HepG2 (cell line): Measurements from ENCODE around the gene R3HDM1. TPM values are rescaled to one million over a fixed set of nuclear protein-coding genes. Genes with fewer than 3 reads are reported as not detected.

Experiments used
- CEBPG ChIP-seq: IDR thresholded peaks from 2 replicates; pipeline ENCODE4 v1.6.1; 2016
- CTCF ChIP-seq: sonication (generic); formaldehyde crosslinking; IDR thresholded peaks from 2 replicates; pipeline ENCODE4 v1.5.0; 2020; ENCODE audit warnings: mild to moderate bottlenecking, missing genetic modification reagents, moderate library complexity
- EHMT2 ChIP-seq: fragments of 200-600 bp; sonication (generic); IDR thresholded peaks from 2 replicates; pipeline ENCODE4 v1.7.0; 2017; ENCODE audit warnings: antibody characterized with exemption, low read depth, low read length, borderline replicate concordance
- FOSL2 ChIP-seq: sonication (generic); formaldehyde crosslinking; IDR thresholded peaks from 2 replicates; pipeline ENCODE4 v1.4.0; 2020; ENCODE audit warnings: missing genetic modification reagents
- NCOA2 ChIP-seq: sonication (generic); formaldehyde crosslinking; IDR thresholded peaks from 2 replicates; pipeline ENCODE4 v1.8.0; 2022; ENCODE audit warnings: inconsistent platforms
- NFKBIZ ChIP-seq: IDR thresholded peaks from 2 replicates; pipeline ENCODE4 v1.6.1; 2018; ENCODE audit warnings: missing genetic modification reagents, missing compliant biosample characterization
- PATZ1 ChIP-seq: sonication (generic); formaldehyde crosslinking; IDR thresholded peaks from 2 replicates; pipeline ENCODE4 v1.4.0; 2020; ENCODE audit warnings: missing genetic modification reagents
- PHF20 ChIP-seq: sonication (generic); formaldehyde crosslinking; IDR thresholded peaks from 2 replicates; pipeline ENCODE4 v1.5.0; 2020; ENCODE audit warnings: mild to moderate bottlenecking, missing genetic modification reagents
- PRDM4 ChIP-seq: sonication (generic); formaldehyde crosslinking; IDR thresholded peaks from 2 replicates; pipeline ENCODE4 v1.9.0; 2021; ENCODE audit warnings: missing genetic modification reagents, borderline replicate concordance
- RAD21 ChIP-seq: fragments of 450-650 bp; formaldehyde crosslinking; IDR thresholded peaks from 2 replicates; pipeline ENCODE4 v1.5.0; 2020; ENCODE audit warnings: mild to moderate bottlenecking
- SAP130 ChIP-seq: IDR thresholded peaks from 2 replicates; pipeline ENCODE4 v1.6.1; 2016; ENCODE audit warnings: low read depth
- ZMYM4 ChIP-seq: sonication (generic); formaldehyde crosslinking; IDR thresholded peaks from 2 replicates; pipeline ENCODE4 v1.8.1; 2023; ENCODE audit warnings: mild to moderate bottlenecking, missing genetic modification reagents
- ZNF280D ChIP-seq: sonication (generic); formaldehyde crosslinking; IDR thresholded peaks from 2 replicates; pipeline ENCODE4 v1.5.1; 2020; ENCODE audit warnings: mild to moderate bottlenecking, missing genetic modification reagents
- polyA plus RNA-seq, 8 experiments: library from polyadenylated mRNA; depleted of rRNA in 3 of 8; stranded (reverse) in 7 of 8; unstranded in 1 of 8; fragments of >200 nt; fragmentation: Illumina TruSeq in 4 of 8; extraction: Trizol in 4 of 8; gene quantifications; 2 replicates each; pipeline versions ENCODE4 v1.2.1 to v1.2.3, GENCODE V29; 2011 to 2016; ENCODE audit warnings: low read depth in 4 of 8, missing spikeins in 1 of 8, mixed read lengths in 1 of 8; ENCODE audit not compliant: insufficient read depth in 1 of 8
- total RNA-seq, 5 experiments: library from RNA; depleted of rRNA; stranded (reverse); fragments of >200 nt; fragmentation: Illumina TruSeq; extraction: Trizol; gene quantifications; 2 replicates each; pipeline ENCODE4 v1.2.3, GENCODE V29; 2016; ENCODE audit warnings: low read depth in 1 of 5

Gene R3HDM1
- total and polyA plus RNA-seq, 2 of the 13 experiments (the other 11 are each of a cell fraction or from before 2014, with no cell fraction given), result 15.7 to 54.3 TPM

GRCh38 chr2:135744760-135745314, 213.6 kb downstream of the R3HDM1 start (continued):
- TF ChIP-seq PRDM4, result no peak
- peak; percentile 68; the same call in 1 of the 2 replicates for TF ChIP-seq ZNF280D
- TF ChIP-seq PATZ1, result no peak
- 0 out of 2 replicates have a peak, but pooled peaks have one; percentile 25 for TF ChIP-seq RAD21 (CRISPR knock-in tag)
- no peak for TF ChIP-seq NFKBIZ (CRISPR knock-in tag)
- no peak for TF ChIP-seq EHMT2
- TF ChIP-seq CEBPG (CRISPR knock-in tag), result peak; percentile 82
- TF ChIP-seq PHF20 (CRISPR knock-in tag), result no peak
- TF ChIP-seq ZMYM4 (CRISPR knock-in tag), result 0 out of 2 replicates have a peak, but pooled peaks have one; percentile 27
- peak; percentile 29; the same call in 1 of the 2 replicates for TF ChIP-seq FOSL2
- TF ChIP-seq SAP130 (CRISPR knock-in tag), result peak; percentile 43; the same call in 1 of the 2 replicates
- no peak for TF ChIP-seq NCOA2 (CRISPR knock-in tag)
- TF ChIP-seq CTCF, result peak; percentile 70
